ENCODE data around the gene HLA-DPB1. TPM values are rescaled to one million over a fixed set of nuclear protein-coding genes. Genes with fewer than 3 reads are reported as not detected.

The HLA-DPB1 gene
- total and polyA plus RNA-seq, 2 of the 4 experiments (the other 2 are of a cell fraction) = 7.7 to 10.7 TPM

DNA sequence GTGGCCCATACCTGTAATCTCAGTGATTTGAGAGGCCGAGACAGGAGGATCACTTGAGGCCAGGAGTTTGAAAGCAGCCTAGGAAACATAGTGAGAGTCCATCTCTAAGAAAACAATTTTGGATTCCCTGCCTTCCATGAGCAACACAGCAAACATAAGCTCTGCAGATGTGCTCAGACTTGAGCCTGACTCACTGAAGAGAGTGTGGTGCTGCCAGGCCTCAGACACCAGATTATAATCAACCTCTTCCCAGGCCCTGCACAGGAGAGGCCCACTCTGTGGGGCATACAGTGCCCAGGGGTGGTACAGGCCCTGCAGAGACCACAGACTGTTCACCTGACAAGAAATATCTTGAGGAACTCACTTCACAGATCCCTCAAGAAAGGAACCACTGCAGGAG, 19.9 kb downstream of the HLA-DPB1 start:
- DNase-seq = peak; percentile 5
- 80% methylated on average over 1 of the region's 1 CpG; no CpG with 5 or more reads in 1 of the 2 experiments for WGBS, 2 experiments (ENCODE audit: extremely low coverage in 2 of 2, insufficient read length in 1 of 2)

More for the DNA sequence above, 19.9 kb downstream of the HLA-DPB1 start:
- Histone ChIP-seq H3K4me2 (ENCODE audit: low read depth, low read length) (no peak overlapping the region), H3K9ac (ENCODE audit: low read depth, low read length) (no peak overlapping the region), H4K8ac (ENCODE audit: low read depth in 2 of 2, low read length in 2 of 2) (no peak overlapping the region), H3K79me1 (ENCODE audit: low read depth in 1 of 2, low read length in 2 of 2) (no peaks in the 10 kb centered on the region), H3K36me3 (ENCODE audit: control insufficient read depth, insufficient read depth, low read length) (no peaks in the 10 kb centered on the region), H3K18ac (ENCODE audit: low read depth, low read length) (no peak overlapping the region), H3K9me1 (ENCODE audit: insufficient read depth, low read length) (no peaks in the 10 kb centered on the region), H3K56ac (ENCODE audit: extremely low read depth, insufficient read depth, low read length) (no peak overlapping the region), H3K27ac (ENCODE audit: insufficient read depth, low read length) (no peak overlapping the region), H3K4ac (ENCODE audit: low read depth, low read length) (no peak overlapping the region), H2BK20ac (ENCODE audit: low read depth, low read length) (no peak overlapping the region), H2AFZ (replicated peaks; ENCODE audit: low read length, poor library complexity) (no peak overlapping the region), H3K14ac (replicated peaks; ENCODE audit: low read depth, low read length) (no peak overlapping the region), H2AK5ac (ENCODE audit: low read depth, low read length) (no peak overlapping the region), H2BK120ac (ENCODE audit: low read depth, low read length) (no peak overlapping the region), H3K4me3 (ENCODE audit: insufficient read depth, low read depth, low read length) (no peak overlapping the region), H2BK15ac (ENCODE audit: low read depth, low read length) (no peak overlapping the region), H3K23ac (ENCODE audit: low read depth, low read length) (no peak overlapping the region), H4K91ac (ENCODE audit: insufficient read depth, low read depth, low read length) (no peak overlapping the region), H4K5ac (ENCODE audit: low read depth, low read length) (no peak overlapping the region), H2BK5ac (ENCODE audit: low read depth, low read length, poor library complexity, severe bottlenecking) (no peak overlapping the region), H3K4me1 (ENCODE audit: control insufficient read depth, insufficient read depth, low read length) (no peaks in the 10 kb centered on the region), H2AK9ac (replicated peaks; ENCODE audit: low read depth, low read length, poor library complexity) (no peak overlapping the region), H3K27me3 (ENCODE audit: control insufficient read depth, insufficient read depth, low read length) (peaks cover 16% of the 10 kb centered on the region), H4K20me1 (ENCODE audit: insufficient read depth, low read length) (no peaks in the 10 kb centered on the region; the same call in 1 of the 2 replicates), H3K9me3 (ENCODE audit: control insufficient read depth, insufficient read depth, low read length) (peaks cover 3% of the 10 kb centered on the region; the same call in 1 of the 2 replicates)
- POLR2A ChIA-PET (ENCODE audit: unreplicated experiment) = no interaction called here
- no peak for ATAC-seq (ENCODE audit: low read depth)
- CTCF ChIA-PET = no interaction called here
- in situ Hi-C loops (cut with MboI; ENCODE audit: low sequenced_read_pairs) (no loop called here), intact Hi-C loops (cut with micrococcal nuclease) (loop anchor here (1.0 kb wide), 1 partner anchor 26 kb away; no protein-coding TSS in a partner anchor), dilution Hi-C loops (cut with HindIII; ENCODE audit: low sequenced_read_pairs, unreplicated experiment) (no loop called here)
- BruUV-seq (replicated peaks) = no TSS peak
- TF ChIP-seq, protein P1, sequence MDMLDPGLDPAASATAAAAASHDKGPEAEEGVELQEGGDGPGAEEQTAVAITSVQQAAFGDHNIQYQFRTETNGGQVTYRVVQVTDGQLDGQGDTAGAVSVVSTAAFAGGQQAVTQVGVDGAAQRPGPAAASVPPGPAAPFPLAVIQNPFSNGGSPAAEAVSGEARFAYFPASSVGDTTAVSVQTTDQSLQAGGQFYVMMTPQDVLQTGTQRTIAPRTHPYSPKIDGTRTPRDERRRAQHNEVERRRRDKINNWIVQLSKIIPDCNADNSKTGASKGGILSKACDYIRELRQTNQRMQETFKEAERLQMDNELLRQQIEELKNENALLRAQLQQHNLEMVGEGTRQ (IDR thresholded peaks at IDR 0.05; ENCODE audit: low read depth, low read length) = no peak
- TF ChIP-seq RCOR1 (IDR thresholded peaks at IDR 0.05; ENCODE audit: insufficient replicate concordance, low read length) = no peak
- no peak for TF ChIP-seq RFX5 (IDR thresholded peaks at IDR 0.05; ENCODE audit: low read depth, low read length)
- TF ChIP-seq FOS (IDR thresholded peaks at IDR 0.05; ENCODE audit: low read depth, low read length) = no peak
- TF ChIP-seq, protein P2, sequence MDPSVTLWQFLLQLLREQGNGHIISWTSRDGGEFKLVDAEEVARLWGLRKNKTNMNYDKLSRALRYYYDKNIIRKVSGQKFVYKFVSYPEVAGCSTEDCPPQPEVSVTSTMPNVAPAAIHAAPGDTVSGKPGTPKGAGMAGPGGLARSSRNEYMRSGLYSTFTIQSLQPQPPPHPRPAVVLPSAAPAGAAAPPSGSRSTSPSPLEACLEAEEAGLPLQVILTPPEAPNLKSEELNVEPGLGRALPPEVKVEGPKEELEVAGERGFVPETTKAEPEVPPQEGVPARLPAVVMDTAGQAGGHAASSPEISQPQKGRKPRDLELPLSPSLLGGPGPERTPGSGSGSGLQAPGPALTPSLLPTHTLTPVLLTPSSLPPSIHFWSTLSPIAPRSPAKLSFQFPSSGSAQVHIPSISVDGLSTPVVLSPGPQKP (IDR thresholded peaks at IDR 0.05; ENCODE audit: borderline replicate concordance, low read depth, low read length) = no peak
- TF ChIP-seq MXI1 (IDR thresholded peaks at IDR 0.05; ENCODE audit: borderline replicate concordance, low read depth, low read length) = no peak
- TF ChIP-seq RAD21 (IDR thresholded peaks at IDR 0.05; ENCODE audit: low read length) = no peak
- TF ChIP-seq BHLHE40 (IDR thresholded peaks at IDR 0.05; ENCODE audit: low read depth, low read length) = no peak
- TF ChIP-seq MAFK (IDR thresholded peaks at IDR 0.05; ENCODE audit: low read depth, low read length) = no peak
- TF ChIP-seq POLR2A (IDR thresholded peaks at IDR 0.05; ENCODE audit: low read depth, low read length) = no peak
- TF ChIP-seq CHD1 (IDR thresholded peaks at IDR 0.05; ENCODE audit: low read depth, low read length) = no peak

Data from IMR-90 (cell line).